IPS-20b (cell line): ENCODE results near the gene CD200R1L.
"Not testable (repeated sequence)": the region's sequence is repeated elsewhere in the genome, so short reads cannot be mapped to it uniquely, and the experiment has no call there.

Experiments
- H3K27ac ChIP-seq: one replicate; pipeline ENCODE4 v1.5.1; 2013; ENCODE audit warnings: low read length
- H3K27me3 ChIP-seq: 2 replicates; pipeline ENCODE4 v1.6.1; 2013; ENCODE audit warnings: mild to moderate bottlenecking, low read length, inconsistent platforms; ENCODE audit not compliant: insufficient read depth
- H3K36me3 ChIP-seq: 2 replicates; pipeline ENCODE4 v1.6.1; 2013; ENCODE audit warnings: low read depth, mild to moderate bottlenecking, inconsistent platforms, low read length, moderate library complexity; ENCODE audit not compliant: insufficient read depth
- H3K4me1 ChIP-seq: 2 replicates; pipeline ENCODE4 v1.6.1; 2013; ENCODE audit warnings: mild to moderate bottlenecking, control low read depth, inconsistent platforms, low read length, moderate library complexity; ENCODE audit not compliant: insufficient read depth
- H3K4me3 ChIP-seq: 2 replicates; pipeline ENCODE4 v1.5.1; 2013; ENCODE audit warnings: mild to moderate bottlenecking, low read length, inconsistent platforms
- H3K9ac ChIP-seq: 2 replicates; pipeline ENCODE4 v1.6.1; 2013; ENCODE audit warnings: low read depth, mild to moderate bottlenecking, inconsistent platforms, low read length, moderate library complexity
- H3K9me3 ChIP-seq: 2 replicates; pipeline ENCODE4 v1.6.1; 2013; ENCODE audit warnings: mild to moderate bottlenecking, low read depth, low read length, inconsistent platforms; ENCODE audit not compliant: insufficient read depth

CD200R1L gene

GRCh38 chr3:112860898-112861297 lies 14.2 kb upstream of the CD200R1L start:
- Histone ChIP-seq H3K36me3 (no peaks in the 10 kb centered on the region), H3K4me1 (no peaks in the 10 kb centered on the region), H3K27me3 (no peaks in the 10 kb centered on the region), H3K4me3 (no peak overlapping the region), H3K27ac (no peak overlapping the region), H3K9me3 (peaks cover 13% of the 10 kb centered on the region; the same call in 1 of the 2 replicates), H3K9ac (no peak overlapping the region)

GRCh38 chr3:112858410-112859069 lies 11.9 kb upstream of the CD200R1L start:
- no peak overlapping the region for H3K27ac ChIP-seq
- no peak overlapping the region for H3K4me3 ChIP-seq
- no peaks in the 10 kb centered on the region for H3K36me3 ChIP-seq
- peaks cover 13% of the 10 kb centered on the region; the same call in 1 of the 2 replicates for H3K9me3 ChIP-seq
- no peaks in the 10 kb centered on the region for H3K27me3 ChIP-seq
- no peak overlapping the region for H3K9ac ChIP-seq
- H3K4me1 ChIP-seq: no peaks in the 10 kb centered on the region

- Histone ChIP-seq H3K4me1 (no peaks in the 10 kb centered on the region), H3K9me3 (peaks cover 13% of the 10 kb centered on the region; the same call in 1 of the 2 replicates), H3K27me3 (no peaks in the 10 kb centered on the region), H3K4me3 (no peak overlapping the region), H3K27ac (no peak overlapping the region), H3K36me3 (no peaks in the 10 kb centered on the region), H3K9ac (no peak overlapping the region)
Measured at GRCh38 chr3:112857526-112857925, 10.9 kb upstream of the CD200R1L start.

- Histone ChIP-seq H3K9ac (no peak overlapping the region), H3K27ac (no peak overlapping the region), H3K4me1 (no peaks in the 10 kb centered on the region), H3K4me3 (no peak overlapping the region), H3K36me3 (no peaks in the 10 kb centered on the region), H3K27me3 (no peaks in the 10 kb centered on the region), H3K9me3 (peaks cover 13% of the 10 kb centered on the region; the same call in 1 of the 2 replicates)
Measured at GRCh38 chr3:112856537-112856936, 9.9 kb upstream of the CD200R1L start.

GRCh38 chr3:112855883-112856282 lies 9.2 kb upstream of the CD200R1L start:
- Histone ChIP-seq H3K36me3 (no peaks in the 10 kb centered on the region), H3K4me3 (no peak overlapping the region), H3K4me1 (no peaks in the 10 kb centered on the region), H3K9me3 (peaks cover 13% of the 10 kb centered on the region), H3K9ac (no peak overlapping the region), H3K27me3 (no peaks in the 10 kb centered on the region), H3K27ac (no peak overlapping the region)

- H3K4me1 ChIP-seq, H3K27ac ChIP-seq: not testable (repeated sequence)
- H3K9me3 ChIP-seq: peaks cover 13% of the 10 kb centered on the region
Measured at GRCh38 chr3:112855074-112855473, 8.4 kb upstream of the CD200R1L start.

GRCh38 chr3:112848196-112848595 lies 1.5 kb upstream of the CD200R1L start:
- Histone ChIP-seq H3K27me3 (no peaks in the 10 kb centered on the region), H3K9me3 (peaks cover 2% of the 10 kb centered on the region; the same call in 1 of the 2 replicates), H3K27ac (no peak overlapping the region), H3K4me3 (no peak overlapping the region), H3K4me1 (no peaks in the 10 kb centered on the region), H3K36me3 (no peaks in the 10 kb centered on the region), H3K9ac (no peak overlapping the region)

More at GRCh38 chr3:112855074-112855473, 8.4 kb upstream of the CD200R1L start:
- not testable (repeated sequence) for H3K9ac ChIP-seq, H3K27me3 ChIP-seq, H3K4me3 ChIP-seq, H3K36me3 ChIP-seq

GRCh38 chr3:112847692-112848091 lies 1.0 kb upstream of the CD200R1L start:
- H3K36me3 ChIP-seq: no peaks in the 10 kb centered on the region
- H3K27ac ChIP-seq: no peak overlapping the region

GRCh38 chr3:112845772-112846171 lies 892 bp downstream of the CD200R1L start:
- H3K27me3 ChIP-seq: no peaks in the 10 kb centered on the region
- no peak overlapping the region for H3K9ac ChIP-seq
- H3K4me1 ChIP-seq: no peaks in the 10 kb centered on the region
- no peak overlapping the region for H3K4me3 ChIP-seq
- H3K27ac ChIP-seq: no peak overlapping the region
- H3K36me3 ChIP-seq: no peaks in the 10 kb centered on the region
- peaks cover 13% of the 10 kb centered on the region for H3K9me3 ChIP-seq

More at GRCh38 chr3:112847692-112848091, 1.0 kb upstream of the CD200R1L start:
- H3K9ac ChIP-seq: no peak overlapping the region
- H3K9me3 ChIP-seq: peaks cover 7% of the 10 kb centered on the region
- no peaks in the 10 kb centered on the region for H3K27me3 ChIP-seq
- H3K4me1 ChIP-seq: no peaks in the 10 kb centered on the region
- no peak overlapping the region for H3K4me3 ChIP-seq

GRCh38 chr3:112829046-112829445 lies 17.6 kb downstream of the CD200R1L start:
- no peaks in the 10 kb centered on the region for H3K4me1 ChIP-seq
- no peak overlapping the region for H3K9ac ChIP-seq
- H3K27ac ChIP-seq: no peak overlapping the region
- no peaks in the 10 kb centered on the region for H3K9me3 ChIP-seq
- no peaks in the 10 kb centered on the region for H3K27me3 ChIP-seq
- H3K4me3 ChIP-seq: no peak overlapping the region
- H3K36me3 ChIP-seq: no peaks in the 10 kb centered on the region

- H3K36me3 ChIP-seq: no peaks in the 10 kb centered on the region
- H3K4me1 ChIP-seq: no peaks in the 10 kb centered on the region
- no peak overlapping the region for H3K4me3 ChIP-seq
- no peak overlapping the region for H3K27ac ChIP-seq
- no peaks in the 10 kb centered on the region for H3K27me3 ChIP-seq
- H3K9ac ChIP-seq: no peak overlapping the region
- no peaks in the 10 kb centered on the region for H3K9me3 ChIP-seq
Measured at GRCh38 chr3:112822064-112823055, 24.3 kb downstream of the CD200R1L start.
